T-helper 22 cell (primary cell): Measurements from ENCODE around the gene C7orf57.

Experiments
- DNase-seq: peaks from one replicate; pipeline ENCODE4 v3.0.0-alpha.2; 2020; ENCODE audit warnings: low read depth

Gene C7orf57

GRCh38 chr7:48109848-48110663, 74.7 kb downstream of the C7orf57 start:
- DNase-seq = peak; percentile 60

- DNase-seq = no peak
Measured at GRCh38 chr7:48110868-48111267, 75.5 kb downstream of the C7orf57 start.
